Bronchial epithelial cell (primary cell): ENCODE data around the gene FAM229A. TPM values are rescaled to one million over a fixed set of nuclear protein-coding genes. Genes with fewer than 3 reads are reported as not detected.

Source experiments
- DNase-seq: peaks from one replicate; pipeline ENCODE4 v3.0.0-alpha.2; 2010; ENCODE audit warnings: low read depth
- FAIRE-seq: peaks from 2 replicates; lab custom pipeline; 2011; peaks lifted over from hg19 to GRCh38; lab: Jason Lieb, UNC
- H3K27me3 ChIP-seq: 2 replicates; pipeline ENCODE4 v1.5.1; 2011; ENCODE audit warnings: low read length; ENCODE audit not compliant: control insufficient read depth, insufficient read depth
- H3K36me3 ChIP-seq: 2 replicates; pipeline ENCODE4 v1.5.1; 2011; ENCODE audit warnings: low read length; ENCODE audit not compliant: control insufficient read depth, insufficient read depth
- H3K4me3 ChIP-seq: 2 replicates; pipeline ENCODE4 v1.5.1; 2011; ENCODE audit warnings: mild to moderate bottlenecking, low read depth, low read length, control low read depth
- CTCF ChIP-seq: IDR thresholded peaks from 2 replicates; pipeline ENCODE4 v1.5.1; 2011; ENCODE audit warnings: mild to moderate bottlenecking, moderate library complexity, low read length, control low read depth, inconsistent platforms; ENCODE audit not compliant: insufficient read depth, severe bottlenecking
- total RNA-seq: library from RNA; depleted of rRNA; stranded (reverse); fragments of >200 nt; gene quantifications from 2 replicates; pipeline ENCODE4 v1.2.1, GENCODE V29; 2014

The FAM229A gene
- total RNA-seq, 1 donor from 2014 or later: 0.26 TPM

GRCh38 chr1:32329931-32330466 lies 32.3 kb downstream of the FAM229A start:
- peaks cover 16% of the 10 kb centered on the region for H3K36me3 ChIP-seq
- DNase-seq: no peak
- no peak for TF ChIP-seq CTCF
- FAIRE-seq: no peak
- no peaks in the 10 kb centered on the region for H3K27me3 ChIP-seq
- H3K4me3 ChIP-seq: no peak overlapping the region

GRCh38 chr1:32327204-32327603 lies 35.1 kb downstream of the FAM229A start:
- FAIRE-seq: no peak
- no peak for TF ChIP-seq CTCF
- Histone ChIP-seq H3K36me3 (peaks cover 14% of the 10 kb centered on the region), H3K27me3 (no peaks in the 10 kb centered on the region), H3K4me3 (no peak overlapping the region)
- DNase-seq: no peak

- no peak for FAIRE-seq
- DNase-seq: peak; percentile 25
- Histone ChIP-seq H3K36me3 (peaks cover 3% of the 10 kb centered on the region), H3K4me3 (no peak overlapping the region), H3K27me3 (no peaks in the 10 kb centered on the region)
- TF ChIP-seq CTCF: no peak
Observed at GRCh38 chr1:32321712-32322291, 40.5 kb downstream of the FAM229A start.

GRCh38 chr1:32318127-32318869 lies 44.0 kb downstream of the FAM229A start:
- no peak for DNase-seq
- no peak for FAIRE-seq
- H3K4me3 ChIP-seq: no peak overlapping the region
- H3K36me3 ChIP-seq: peaks cover 4% of the 10 kb centered on the region
- no peak for TF ChIP-seq CTCF
- H3K27me3 ChIP-seq: no peaks in the 10 kb centered on the region

GRCh38 chr1:32316903-32317277 lies 45.4 kb downstream of the FAM229A start:
- DNase-seq (no peak), FAIRE-seq (no peak)
- no peak for TF ChIP-seq CTCF
- Histone ChIP-seq H3K4me3 (no peak overlapping the region), H3K36me3 (peaks cover 4% of the 10 kb centered on the region), H3K27me3 (no peaks in the 10 kb centered on the region)
